ENCODE results near the gene MRPL32.
A peak's percentile ranks its signal among the peaks of the same experiment; 100 is the strongest.

Gene MRPL32

GRCh38 chr7:42935861-42936260 is 3.7 kb downstream of the MRPL32 start:
- DNase-seq (ENCODE audit: low read depth) = peak; percentile 67
- TF ChIP-seq CTCF (IDR thresholded peaks at IDR 0.05; ENCODE audit: insufficient read depth, low read depth, low read length, missing control alignments) = no peak
- no peak overlapping the region for H3K4me3 ChIP-seq (ENCODE audit: low read depth, low read length)

- TF ChIP-seq CTCF (IDR thresholded peaks at IDR 0.05; ENCODE audit: insufficient read depth, low read depth, low read length, missing control alignments) = no peak
- peak; percentile 49 for DNase-seq (ENCODE audit: low read depth)
- H3K4me3 ChIP-seq (ENCODE audit: low read depth, low read length) = no peak overlapping the region
These were observed 7.5 kb downstream of the MRPL32 start for GRCh38 chr7:42939457-42940240.

- no peak overlapping the region for H3K4me3 ChIP-seq (ENCODE audit: low read depth, low read length)
- DNase-seq (ENCODE audit: low read depth) = peak; percentile 89
- peak; percentile 92 for TF ChIP-seq CTCF (IDR thresholded peaks at IDR 0.05; ENCODE audit: insufficient read depth, low read depth, low read length, missing control alignments)
These were observed 9.0 kb downstream of the MRPL32 start for GRCh38 chr7:42940985-42941847.

- DNase-seq (ENCODE audit: low read depth) = peak; percentile 66
- peak overlapping the region; percentile 45 for H3K4me3 ChIP-seq (ENCODE audit: low read depth, low read length)
- no peak for TF ChIP-seq CTCF (IDR thresholded peaks at IDR 0.05; ENCODE audit: insufficient read depth, low read depth, low read length, missing control alignments)
These were observed 13.8 kb downstream of the MRPL32 start for GRCh38 chr7:42945821-42946626.

GRCh38 chr7:42946627-42946950 is 14.4 kb downstream of the MRPL32 start:
- DNase-seq (ENCODE audit: low read depth) = no peak
- TF ChIP-seq CTCF (IDR thresholded peaks at IDR 0.05; ENCODE audit: insufficient read depth, low read depth, low read length, missing control alignments) = no peak
- no peak overlapping the region for H3K4me3 ChIP-seq (ENCODE audit: low read depth, low read length)

- H3K4me3 ChIP-seq (ENCODE audit: low read depth, low read length) = no peak overlapping the region
- TF ChIP-seq CTCF (IDR thresholded peaks at IDR 0.05; ENCODE audit: insufficient read depth, low read depth, low read length, missing control alignments) = no peak
- no peak for DNase-seq (ENCODE audit: low read depth)
These were observed 15.3 kb downstream of the MRPL32 start for GRCh38 chr7:42947521-42947920.

All from GM12865 (cell line).